Effector CD4-positive, alpha-beta T cell (primary cell): ENCODE measurements around the gene MACROD2.
"Not testable (repeated sequence)": the region's sequence is repeated elsewhere in the genome, so short reads cannot be mapped to it uniquely, and the experiment has no call there.

ENCODE experiments used
- DNase-seq: peaks from one replicate; pipeline ENCODE4 v3.0.0-alpha.2; 2020

The MACROD2 gene

GRCh38 chr20:14979453-14979986, 984.2 kb downstream of the MACROD2 start:
- DNase-seq = no peak

GRCh38 chr20:14981486-14981885, 986.2 kb downstream of the MACROD2 start:
- not testable (repeated sequence) for DNase-seq

GRCh38 chr20:14982324-14982723, 987.0 kb downstream of the MACROD2 start:
- not testable (repeated sequence) for DNase-seq

GRCh38 chr20:14984305-14984704, 989.0 kb downstream of the MACROD2 start:
- DNase-seq = no peak

- no peak for DNase-seq
These were observed 989.7 kb downstream of the MACROD2 start for GRCh38 chr20:14984768-14985622.

GRCh38 chr20:14986026-14986655, 990.8 kb downstream of the MACROD2 start:
- DNase-seq = no peak

- no peak for DNase-seq
These were observed 991.3 kb downstream of the MACROD2 start for GRCh38 chr20:14986656-14987055.

- no peak for DNase-seq
These were observed 994.4 kb downstream of the MACROD2 start for GRCh38 chr20:14989535-14990290.

- no peak for DNase-seq
These were observed 995.7 kb downstream of the MACROD2 start for GRCh38 chr20:14991023-14991422.

- no peak for DNase-seq
These were observed 996.8 kb downstream of the MACROD2 start for GRCh38 chr20:14992153-14992552.

- no peak for DNase-seq
These were observed 997.6 kb downstream of the MACROD2 start for GRCh38 chr20:14992961-14993360.

GRCh38 chr20:14996883-14997672, 1001.8 kb downstream of the MACROD2 start:
- no peak for DNase-seq

- no peak for DNase-seq
These were observed 1002.5 kb downstream of the MACROD2 start for GRCh38 chr20:14997791-14998190.

GRCh38 chr20:15005300-15005986, 1010.1 kb downstream of the MACROD2 start:
- DNase-seq = no peak

GRCh38 chr20:15011631-15012030, 1016.3 kb downstream of the MACROD2 start:
- no peak for DNase-seq

GRCh38 chr20:15012566-15012965, 1017.2 kb downstream of the MACROD2 start:
- DNase-seq = no peak

- not testable (repeated sequence) for DNase-seq
These were observed 1021.6 kb downstream of the MACROD2 start for GRCh38 chr20:15016875-15017274.

GRCh38 chr20:15018966-15019365, 1023.6 kb downstream of the MACROD2 start:
- no peak for DNase-seq

- DNase-seq = no peak
These were observed 1025.5 kb downstream of the MACROD2 start for GRCh38 chr20:15020845-15021244.

GRCh38 chr20:15022921-15023320, 1027.6 kb downstream of the MACROD2 start:
- DNase-seq = no peak

GRCh38 chr20:15026759-15027158, 1031.4 kb downstream of the MACROD2 start:
- DNase-seq = no peak

GRCh38 chr20:15030826-15031225, 1035.5 kb downstream of the MACROD2 start:
- no peak for DNase-seq
